ENCODE measurements around the gene KLRF1. TPM values are rescaled to one million over a fixed set of nuclear protein-coding genes. Genes with fewer than 3 reads are reported as not detected.

The KLRF1 gene
- total RNA-seq, 1 experiment from 2014 or later: not detected

- TF ChIP-seq CTCF (IDR thresholded peaks at IDR 0.05; ENCODE audit: unreplicated experiment): no peak
- H3K36me3 Mint-ChIP-seq (ENCODE audit: insufficient read depth, unreplicated experiment): no peaks in the 10 kb centered on the region
- no peaks in the 10 kb centered on the region for H3K27me3 Mint-ChIP-seq (ENCODE audit: unreplicated experiment)
- no peaks in the 10 kb centered on the region for H3K9me3 Mint-ChIP-seq (ENCODE audit: low read depth, unreplicated experiment)
- intact Hi-C loops (cut with micrococcal nuclease; ENCODE audit: unreplicated experiment): no loop called here
- BruUV-seq (replicated peaks): no TSS peak
- H3K27ac Mint-ChIP-seq (ENCODE audit: unreplicated experiment): no peak overlapping the region
- DNase-seq: no peak
- H3K4me3 Mint-ChIP-seq (ENCODE audit: low read depth, unreplicated experiment): no peak overlapping the region
- CTCF ChIA-PET: interaction anchor here (0.7 kb wide), 1 partner anchor 1940 kb away, joined by 3 read pairs; no protein-coding TSS in a partner anchor
- H3K4me1 Mint-ChIP-seq (ENCODE audit: low read depth, unreplicated experiment): peaks cover 37% of the 10 kb centered on the region
These were observed 30.9 kb upstream of the KLRF1 start for GRCh38 chr12:9796346-9796745.

GRCh38 chr12:9796971-9797370, 30.3 kb upstream of the KLRF1 start:
- Mint-ChIP-seq H3K27ac (ENCODE audit: unreplicated experiment) (no peak overlapping the region), H3K4me3 (ENCODE audit: low read depth, unreplicated experiment) (no peak overlapping the region), H3K27me3 (ENCODE audit: unreplicated experiment) (no peaks in the 10 kb centered on the region), H3K36me3 (ENCODE audit: insufficient read depth, unreplicated experiment) (no peaks in the 10 kb centered on the region), H3K9me3 (ENCODE audit: low read depth, unreplicated experiment) (no peaks in the 10 kb centered on the region), H3K4me1 (ENCODE audit: low read depth, unreplicated experiment) (peaks cover 31% of the 10 kb centered on the region)
- no peak for TF ChIP-seq CTCF (IDR thresholded peaks at IDR 0.05; ENCODE audit: unreplicated experiment)
- DNase-seq: no peak
- CTCF ChIA-PET: interaction anchor here (0.7 to 1.4 kb wide), 2 partner anchors 54 to 1941 kb away, joined by 3 to 17 read pairs; no protein-coding TSS in a partner anchor
- intact Hi-C loops (cut with micrococcal nuclease; ENCODE audit: unreplicated experiment): no loop called here
- no TSS peak for BruUV-seq (replicated peaks)

- no peak overlapping the region for H3K4me3 Mint-ChIP-seq (ENCODE audit: low read depth, unreplicated experiment)
- H3K36me3 Mint-ChIP-seq (ENCODE audit: insufficient read depth, unreplicated experiment): no peaks in the 10 kb centered on the region
- CTCF ChIA-PET: interaction anchor here (0.6 to 3.0 kb wide), 12 partner anchors 14 to 212 kb away, joined by 3 to 102 read pairs (median 4); partner anchors contain the start of gene CD69
- DNase-seq: peak; percentile 82
- no TSS peak for BruUV-seq (replicated peaks)
- no peaks in the 10 kb centered on the region for H3K9me3 Mint-ChIP-seq (ENCODE audit: low read depth, unreplicated experiment)
- H3K4me1 Mint-ChIP-seq (ENCODE audit: low read depth, unreplicated experiment): peaks cover 21% of the 10 kb centered on the region
- TF ChIP-seq CTCF (IDR thresholded peaks at IDR 0.05; ENCODE audit: unreplicated experiment): peak; percentile 82
- no peak overlapping the region for H3K27ac Mint-ChIP-seq (ENCODE audit: unreplicated experiment)
- intact Hi-C loops (cut with micrococcal nuclease; ENCODE audit: unreplicated experiment): loop anchor here (1.0 kb wide), 1 partner anchor 48 kb away; no protein-coding TSS in a partner anchor
- H3K27me3 Mint-ChIP-seq (ENCODE audit: unreplicated experiment): no peaks in the 10 kb centered on the region
These were observed 29.3 kb upstream of the KLRF1 start for GRCh38 chr12:9797722-9798619.

GRCh38 chr12:9799961-9800360, 27.3 kb upstream of the KLRF1 start:
- no peak for TF ChIP-seq CTCF (IDR thresholded peaks at IDR 0.05; ENCODE audit: unreplicated experiment)
- no peak for DNase-seq
- H3K4me3 Mint-ChIP-seq (ENCODE audit: low read depth, unreplicated experiment): no peak overlapping the region
- H3K27ac Mint-ChIP-seq (ENCODE audit: unreplicated experiment): no peak overlapping the region
- no peaks in the 10 kb centered on the region for H3K27me3 Mint-ChIP-seq (ENCODE audit: unreplicated experiment)
- CTCF ChIA-PET: interaction anchor here (0.6 to 3.0 kb wide), 3 partner anchors 23 to 57 kb away, joined by 3 to 102 read pairs (median 4); no protein-coding TSS in a partner anchor
- no peaks in the 10 kb centered on the region for H3K36me3 Mint-ChIP-seq (ENCODE audit: insufficient read depth, unreplicated experiment)
- peaks cover 5% of the 10 kb centered on the region for H3K4me1 Mint-ChIP-seq (ENCODE audit: low read depth, unreplicated experiment)
- intact Hi-C loops (cut with micrococcal nuclease; ENCODE audit: unreplicated experiment): no loop called here
- no TSS peak for BruUV-seq (replicated peaks)
- no peaks in the 10 kb centered on the region for H3K9me3 Mint-ChIP-seq (ENCODE audit: low read depth, unreplicated experiment)
